HT-29 (cell line): ENCODE data around the gene CPXM2. TPM values are rescaled to one million over a fixed set of nuclear protein-coding genes. Genes with fewer than 3 reads are reported as not detected.

Source experiments
- DNase-seq: peaks from one replicate; pipeline ENCODE4 v3.0.0-alpha.2; 2015; ENCODE audit warnings: low spot score
- total RNA-seq: library from RNA; depleted of rRNA; stranded (reverse); fragments of >200 nt; shearing (Covaris generic); gene quantifications from 2 replicates; pipeline ENCODE4 v1.2.3, GENCODE V29; 2014

CPXM2 gene
- total RNA-seq, 1 experiment from 2014 or later, result not detected

DNA sequence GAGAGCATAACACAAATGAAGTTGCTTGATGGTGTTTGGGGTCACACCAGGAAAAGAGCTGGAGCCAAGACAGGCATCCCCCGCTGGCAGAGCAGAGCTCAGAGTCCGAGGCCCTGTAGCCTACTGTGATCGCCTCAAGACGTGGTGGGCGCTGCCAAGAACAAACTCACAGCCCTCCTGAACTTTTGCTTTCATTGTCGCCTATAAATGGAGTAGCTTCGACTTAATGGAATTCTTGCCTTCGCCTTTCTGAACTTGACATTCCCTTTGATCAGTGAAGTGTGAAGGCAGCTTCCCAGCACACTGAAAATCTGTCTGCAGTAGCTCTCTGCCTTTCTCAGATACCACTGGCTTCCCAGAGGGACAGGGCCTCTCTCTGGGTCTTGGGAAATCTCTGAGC, 21.3 kb downstream of the CPXM2 start:
- DNase-seq, result no peak

DNA sequence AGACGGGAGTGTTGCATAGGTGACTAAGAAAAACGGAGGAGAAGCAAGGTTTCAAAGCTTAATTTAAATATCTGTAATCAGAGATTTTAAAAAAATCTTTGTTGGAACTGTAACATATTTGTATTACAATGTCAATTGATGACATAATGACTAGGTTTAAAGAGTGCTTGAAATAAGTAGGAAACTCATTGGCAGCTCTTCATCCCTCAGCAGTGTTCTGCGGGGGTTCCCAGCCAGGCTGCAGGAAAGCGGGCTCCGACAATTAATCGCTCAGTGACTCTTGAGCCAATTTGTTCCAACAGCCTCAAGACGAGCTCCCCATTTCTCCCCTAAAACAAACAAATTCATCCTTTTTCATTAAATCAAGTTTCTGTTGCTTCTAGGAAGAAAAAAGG, 22.6 kb downstream of the CPXM2 start:
- DNase-seq, result no peak

- no peak for DNase-seq
Measured at GRCh38 chr10:123868038-123869019, 23.3 kb downstream of the CPXM2 start.

GRCh38 chr10:123865880-123866279, 25.7 kb downstream of the CPXM2 start:
- DNase-seq, result no peak

DNA sequence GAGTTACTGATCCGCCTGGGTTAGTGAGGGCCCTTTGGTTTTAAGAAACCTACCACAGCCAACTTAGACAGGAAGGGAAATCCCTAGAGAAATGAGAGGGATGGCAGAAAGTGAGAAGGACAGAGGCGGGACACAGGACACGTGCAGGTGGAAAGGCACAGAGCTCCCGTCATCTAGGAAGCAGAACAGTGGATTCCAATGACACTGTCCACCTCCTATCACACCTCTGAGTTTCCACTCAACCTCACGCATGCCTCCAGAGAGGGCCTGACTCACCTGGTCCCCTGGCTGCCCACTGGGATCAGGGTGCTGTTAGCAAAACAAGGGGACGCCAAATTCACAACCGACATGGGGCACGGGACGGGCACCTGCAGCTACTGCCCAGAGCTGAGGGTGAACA, 26.3 kb downstream of the CPXM2 start:
- DNase-seq, result no peak

- no peak for DNase-seq
Measured at GRCh38 chr10:123864923-123865322, 26.7 kb downstream of the CPXM2 start.

DNA sequence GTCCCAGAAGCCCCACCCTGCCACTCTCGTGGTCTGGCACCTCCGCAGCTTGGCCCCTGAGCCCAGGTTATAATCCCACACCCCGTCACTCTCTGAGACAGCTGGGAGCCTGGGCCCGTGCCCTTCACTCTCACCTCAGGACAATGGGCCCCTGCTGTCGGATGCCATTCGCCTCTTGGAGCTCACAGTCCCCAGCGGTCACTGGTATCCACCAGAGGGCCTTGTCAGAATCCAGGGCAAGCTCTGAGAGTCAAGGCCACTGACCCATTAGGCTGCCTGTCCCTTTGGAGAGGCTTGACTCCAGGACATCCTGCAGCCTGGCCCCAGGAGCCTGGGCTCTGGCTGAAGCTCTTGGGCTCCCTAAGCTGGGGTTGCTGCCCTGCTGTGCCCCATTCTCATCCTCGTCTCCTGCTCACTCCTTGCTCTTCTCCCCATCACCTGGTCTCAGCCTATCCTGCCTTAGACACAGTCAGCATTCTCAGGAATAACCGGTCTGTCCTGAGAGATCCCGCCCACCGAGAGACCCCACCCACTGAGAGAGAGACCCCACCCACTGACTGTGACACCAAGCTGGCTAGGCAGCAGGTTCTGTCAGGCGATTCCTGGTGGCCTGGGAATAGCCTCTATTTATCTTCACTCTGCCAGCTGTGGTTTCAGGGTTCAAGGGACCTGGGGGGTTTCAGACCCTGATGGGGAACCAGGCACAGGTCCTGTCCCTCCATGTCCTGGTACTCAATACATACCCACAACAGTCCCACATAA, 27.7 kb downstream of the CPXM2 start:
- DNase-seq, result no peak

- no peak for DNase-seq
Measured at GRCh38 chr10:123863183-123863575, 28.4 kb downstream of the CPXM2 start.

GRCh38 chr10:123862421-123863182, 29.0 kb downstream of the CPXM2 start:
- no peak for DNase-seq

GRCh38 chr10:123860856-123861255, 30.8 kb downstream of the CPXM2 start:
- no peak for DNase-seq

- no peak for DNase-seq
Measured at GRCh38 chr10:123860209-123860608, 31.4 kb downstream of the CPXM2 start.

GRCh38 chr10:123859653-123860050, 32.0 kb downstream of the CPXM2 start:
- DNase-seq, result no peak

DNA sequence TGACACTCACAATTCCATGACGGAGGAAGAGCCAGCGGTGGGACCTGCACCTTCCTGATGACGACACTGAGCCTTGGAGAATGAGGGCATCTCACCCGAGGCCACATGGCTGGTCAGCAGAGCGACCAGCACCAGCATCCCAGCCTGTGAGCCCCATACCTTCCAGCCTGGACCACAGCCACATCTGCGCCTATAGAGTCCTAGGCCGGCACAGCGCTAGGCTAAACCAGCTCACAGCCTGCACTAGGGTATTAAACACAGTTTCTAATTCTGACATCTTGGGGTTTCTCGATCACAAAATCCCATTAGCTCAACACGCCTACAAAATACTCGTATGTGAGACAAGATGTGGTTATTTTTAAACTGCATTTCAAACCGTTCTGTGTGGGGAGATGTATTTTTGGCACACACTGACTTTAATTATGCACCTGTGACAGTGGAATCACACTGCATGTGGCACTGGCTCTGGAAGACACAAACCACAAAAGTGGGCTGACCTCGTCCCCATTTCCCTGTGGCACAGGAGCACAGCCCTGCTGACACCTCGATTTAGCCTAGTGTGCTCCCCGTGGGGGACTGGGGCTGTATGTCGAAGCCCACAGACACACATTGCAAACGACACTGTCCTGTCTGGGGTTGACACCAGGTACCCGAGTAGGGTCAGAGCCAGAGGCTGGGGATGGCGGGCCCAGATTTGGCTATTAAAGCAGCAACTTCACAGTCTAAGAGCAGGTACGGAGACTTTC, 32.5 kb downstream of the CPXM2 start:
- no peak for DNase-seq

GRCh38 chr10:123858077-123858681, 33.4 kb downstream of the CPXM2 start:
- DNase-seq, result no peak

DNA sequence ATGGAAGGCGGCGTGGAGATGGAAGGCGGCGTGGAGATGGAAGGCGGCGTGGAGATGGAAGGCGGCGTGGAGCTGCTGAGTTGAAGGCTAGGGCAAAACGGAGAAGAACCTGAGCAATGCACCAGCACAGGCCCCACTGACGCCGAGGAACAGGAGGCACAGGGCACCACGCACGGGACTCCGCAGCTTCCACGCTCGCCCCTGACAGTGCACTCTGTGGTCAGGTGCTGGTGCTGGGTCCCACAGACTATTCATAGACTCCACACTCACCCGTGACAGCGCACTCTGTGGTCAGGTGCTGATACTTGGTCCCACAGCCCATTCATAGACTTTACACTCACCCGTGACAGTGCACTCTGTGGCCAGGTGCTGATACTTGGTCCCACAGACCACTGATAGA, 34.0 kb downstream of the CPXM2 start:
- no peak for DNase-seq

- DNase-seq, result no peak
Measured at GRCh38 chr10:123855008-123855684, 36.5 kb downstream of the CPXM2 start.

- DNase-seq, result no peak
Measured at GRCh38 chr10:123854498-123854897, 37.1 kb downstream of the CPXM2 start.

DNA sequence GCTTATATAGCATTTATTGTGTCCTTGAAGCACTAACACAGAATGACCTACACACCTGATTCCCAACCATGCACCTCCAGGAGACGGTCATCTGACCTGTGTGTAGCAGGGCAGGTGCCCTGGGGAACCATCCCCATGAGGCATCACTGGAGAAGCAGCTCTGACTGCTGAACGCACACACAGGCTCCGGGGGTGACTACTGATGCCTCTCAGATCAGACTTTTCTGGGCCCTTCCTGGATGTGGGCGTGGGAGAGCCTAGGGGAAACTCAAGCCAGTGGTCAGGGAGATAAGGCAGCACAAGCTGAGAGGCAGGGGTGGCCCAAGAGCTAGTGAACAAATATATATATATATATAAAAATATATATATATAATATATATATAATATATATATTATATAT, 37.6 kb downstream of the CPXM2 start:
- DNase-seq, result no peak

DNA sequence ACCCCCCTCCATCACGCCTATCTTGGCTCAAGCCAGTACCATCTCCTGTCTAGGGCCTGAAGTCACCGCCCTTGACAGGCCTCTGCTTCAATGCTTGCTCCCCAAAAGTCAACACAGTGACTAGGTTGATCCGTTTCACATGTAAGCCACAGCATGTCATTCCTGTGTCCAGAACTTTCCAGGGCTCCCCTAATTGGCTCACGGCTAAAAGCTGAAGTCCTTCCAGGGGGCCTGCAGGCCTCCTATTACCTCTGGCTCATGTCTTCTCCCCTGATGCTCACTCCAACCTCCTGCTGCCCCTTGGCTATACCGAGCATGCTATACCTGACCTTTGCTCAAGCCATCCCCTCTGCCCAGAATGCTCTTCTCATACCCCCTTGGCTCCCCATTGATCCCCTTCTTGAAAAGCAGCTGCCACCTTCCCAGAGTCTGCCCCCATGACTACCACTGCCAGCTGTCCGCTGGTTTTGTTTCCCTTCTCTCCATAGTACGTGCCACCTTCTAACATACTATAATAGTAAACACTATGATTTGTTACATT, 39.1 kb downstream of the CPXM2 start:
- DNase-seq, result no peak
